ENCODE results near the gene GNLY.
"Not testable (repeated sequence)": the region's sequence is repeated elsewhere in the genome, so short reads cannot be mapped to it uniquely, and the experiment has no call there.

Gene GNLY

GRCh38 chr2:85711578-85712060 lies 17.5 kb downstream of the GNLY start:
- DNase-seq, result no peak

- no peak for DNase-seq
Measured at GRCh38 chr2:85712336-85712735, 18.2 kb downstream of the GNLY start.

- DNase-seq, result no peak
Measured at GRCh38 chr2:85712849-85713612, 18.9 kb downstream of the GNLY start.

DNA sequence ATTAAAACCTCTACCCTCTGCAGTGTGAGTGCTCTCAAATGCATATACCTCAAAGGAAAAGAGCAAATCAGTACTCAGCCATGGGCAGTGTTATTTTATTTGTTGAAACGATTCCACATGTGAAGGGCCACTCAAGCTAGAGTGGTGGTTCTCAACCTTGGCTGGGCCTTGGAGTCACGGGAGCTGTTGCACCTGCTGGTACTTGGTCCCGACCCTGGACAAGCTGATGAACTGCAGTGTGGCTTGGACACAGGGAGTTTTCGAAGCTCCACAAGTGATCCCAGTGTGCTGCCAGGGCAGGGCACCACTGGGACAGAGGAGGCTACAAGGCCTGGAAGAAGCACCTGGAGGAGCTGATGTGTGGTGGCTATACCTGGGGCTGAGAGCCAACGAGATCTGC lies 19.7 kb downstream of the GNLY start:
- no peak for DNase-seq

- DNase-seq, result not testable (repeated sequence)
Measured at GRCh38 chr2:85714421-85714820, 20.3 kb downstream of the GNLY start.

GRCh38 chr2:85714841-85715240 lies 20.7 kb downstream of the GNLY start:
- DNase-seq, result no peak

- no peak for DNase-seq
Measured at GRCh38 chr2:85716346-85716914, 22.3 kb downstream of the GNLY start.

- DNase-seq, result no peak
Measured at GRCh38 chr2:85717308-85718008, 23.3 kb downstream of the GNLY start.

- DNase-seq, result no peak
Measured at GRCh38 chr2:85718009-85718391, 23.8 kb downstream of the GNLY start.

- DNase-seq, result no peak
Measured at GRCh38 chr2:85718885-85719492, 24.8 kb downstream of the GNLY start.

DNA sequence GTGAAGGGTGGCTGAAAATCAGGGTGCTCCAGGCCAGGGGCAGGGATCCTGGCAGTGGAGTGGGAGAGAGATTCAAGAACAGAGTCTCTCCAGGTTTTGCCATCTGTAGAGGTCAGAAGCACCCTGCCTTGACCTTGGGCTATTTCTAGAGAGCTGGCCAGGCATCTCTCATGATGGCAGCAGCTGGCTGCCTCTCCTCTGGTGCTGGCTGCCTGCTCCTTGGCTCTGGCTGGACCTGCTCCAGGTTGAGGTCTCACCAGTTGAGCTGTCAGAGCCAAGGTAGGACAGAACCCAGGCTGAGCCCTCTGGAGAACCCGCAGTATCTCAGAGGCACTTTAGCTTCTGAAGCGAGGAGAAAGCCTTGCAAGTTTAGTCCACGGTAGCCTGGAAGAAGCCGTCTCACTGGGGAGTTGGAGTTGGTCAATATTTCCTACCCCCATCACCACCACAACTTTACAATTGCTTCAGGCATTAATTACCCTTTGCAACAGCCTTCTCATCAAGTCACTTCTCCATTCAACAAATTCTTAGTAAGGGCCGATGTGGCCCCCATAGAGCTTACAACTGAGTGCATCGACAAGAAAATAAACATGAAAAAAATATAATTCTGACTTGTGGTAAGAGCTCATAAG lies 25.6 kb downstream of the GNLY start:
- no peak for DNase-seq

GRCh38 chr2:85720533-85720932 lies 26.4 kb downstream of the GNLY start:
- DNase-seq, result no peak

- DNase-seq, result no peak
Measured at GRCh38 chr2:85721641-85722040, 27.5 kb downstream of the GNLY start.

- DNase-seq, result no peak
Measured at GRCh38 chr2:85722519-85722918, 28.4 kb downstream of the GNLY start.

- DNase-seq, result no peak
Measured at GRCh38 chr2:85723707-85724360, 29.7 kb downstream of the GNLY start.

GRCh38 chr2:85724731-85725181 lies 30.6 kb downstream of the GNLY start:
- no peak for DNase-seq

DNA sequence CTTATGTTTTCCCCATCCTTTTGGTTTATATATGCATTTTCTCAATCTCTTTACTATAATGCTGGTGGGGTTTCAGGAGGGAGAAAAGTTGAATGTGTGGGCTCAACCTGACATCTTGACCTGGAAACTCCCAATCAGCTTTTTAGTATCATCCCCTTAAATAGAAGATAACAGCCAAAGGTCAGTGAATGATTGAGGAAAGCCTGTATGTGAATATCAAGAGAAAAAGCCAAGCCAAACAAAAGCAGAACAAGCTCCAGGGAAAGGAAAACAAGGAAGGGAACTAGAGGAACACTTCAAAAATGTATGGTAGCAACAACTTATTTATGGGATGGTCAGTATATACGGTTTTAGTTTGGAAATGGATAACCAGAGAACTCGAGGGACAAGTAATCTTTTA lies 31.3 kb downstream of the GNLY start:
- DNase-seq, result no peak

DNA sequence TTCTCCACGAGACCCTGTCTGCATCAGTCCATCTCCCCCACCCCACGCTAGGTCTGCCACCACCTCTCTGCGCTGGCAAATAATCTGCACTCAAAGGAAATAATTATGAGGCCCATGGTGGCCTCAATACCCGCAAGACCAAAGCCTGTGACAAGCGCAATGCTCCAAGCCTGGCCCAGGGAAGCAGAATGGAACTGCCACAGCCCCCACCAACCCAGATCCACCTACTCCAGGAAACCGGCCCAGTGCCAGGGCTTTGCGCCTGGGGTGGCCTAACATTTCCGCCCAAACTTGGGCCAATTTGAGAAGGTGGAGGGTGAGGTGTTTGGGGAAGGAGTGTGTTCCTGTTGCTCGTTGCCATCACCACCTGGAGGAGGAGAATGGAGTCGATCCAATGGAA lies 33.6 kb downstream of the GNLY start:
- no peak for DNase-seq

- no peak for DNase-seq
Measured at GRCh38 chr2:85728342-85728741, 34.2 kb downstream of the GNLY start.

- peak; percentile 81 for DNase-seq
Measured at GRCh38 chr2:85728883-85729824, 35.0 kb downstream of the GNLY start.

DNA sequence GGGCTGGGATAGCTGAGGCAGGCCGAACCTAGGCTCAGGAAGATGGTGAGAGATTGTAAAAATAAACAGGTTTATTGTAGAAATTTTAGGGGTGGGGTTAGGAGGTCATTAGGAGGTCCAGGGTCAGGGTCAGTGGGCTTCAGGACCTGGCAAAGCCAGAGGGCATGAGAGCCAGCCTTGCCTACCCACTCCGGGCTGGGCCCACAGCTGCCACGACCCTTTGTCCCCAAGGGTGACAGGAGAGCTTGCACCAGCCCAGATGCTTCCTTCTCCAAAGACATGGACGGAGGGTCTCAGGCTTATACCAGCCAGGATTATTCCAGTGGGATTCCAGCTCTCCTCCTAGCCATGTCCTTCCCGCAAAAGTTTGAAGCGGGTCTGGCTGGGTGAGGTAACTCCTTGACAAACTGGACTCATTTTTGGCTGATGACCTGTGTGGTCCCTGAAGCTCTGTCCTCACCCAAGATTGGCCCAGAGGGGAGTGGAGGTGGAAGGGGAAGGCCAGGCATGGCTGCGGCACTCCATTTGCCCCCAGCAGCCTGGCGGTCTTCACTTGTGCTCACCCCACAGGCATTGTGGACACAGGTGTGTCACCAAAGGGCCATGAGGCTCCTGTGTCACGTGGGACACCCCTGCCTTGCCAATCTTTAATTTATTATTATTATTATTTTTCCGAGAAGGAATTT lies 35.8 kb downstream of the GNLY start:
- no peak for DNase-seq

Data from activated CD4-positive, alpha-beta T cell treated with anti-CD3 and anti-CD28 coated beads, Interleukin-2, Interleukin-6, amounts not matched to agents 100 ng/mL and 50 ng/mL, durations not matched to agents 16 hours and 8 hours (primary cell).